K562 treated with DMSO at 1 percent for 4 hours (cell line): ENCODE measurements around the gene WFIKKN2. TPM values are rescaled to one million over a fixed set of nuclear protein-coding genes. Genes with fewer than 3 reads are reported as not detected.

Experiments used
- total RNA-seq: library from RNA; unstranded; fragments of 300-600 nt; gene quantifications from 2 replicates; pipeline ENCODE4 v1.2.3, GENCODE V29; 2022; ENCODE audit not compliant: insufficient read depth

Gene WFIKKN2, protein sequence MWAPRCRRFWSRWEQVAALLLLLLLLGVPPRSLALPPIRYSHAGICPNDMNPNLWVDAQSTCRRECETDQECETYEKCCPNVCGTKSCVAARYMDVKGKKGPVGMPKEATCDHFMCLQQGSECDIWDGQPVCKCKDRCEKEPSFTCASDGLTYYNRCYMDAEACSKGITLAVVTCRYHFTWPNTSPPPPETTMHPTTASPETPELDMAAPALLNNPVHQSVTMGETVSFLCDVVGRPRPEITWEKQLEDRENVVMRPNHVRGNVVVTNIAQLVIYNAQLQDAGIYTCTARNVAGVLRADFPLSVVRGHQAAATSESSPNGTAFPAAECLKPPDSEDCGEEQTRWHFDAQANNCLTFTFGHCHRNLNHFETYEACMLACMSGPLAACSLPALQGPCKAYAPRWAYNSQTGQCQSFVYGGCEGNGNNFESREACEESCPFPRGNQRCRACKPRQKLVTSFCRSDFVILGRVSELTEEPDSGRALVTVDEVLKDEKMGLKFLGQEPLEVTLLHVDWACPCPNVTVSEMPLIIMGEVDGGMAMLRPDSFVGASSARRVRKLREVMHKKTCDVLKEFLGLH
- not detected in 2 replicates for total RNA-seq

DNA sequence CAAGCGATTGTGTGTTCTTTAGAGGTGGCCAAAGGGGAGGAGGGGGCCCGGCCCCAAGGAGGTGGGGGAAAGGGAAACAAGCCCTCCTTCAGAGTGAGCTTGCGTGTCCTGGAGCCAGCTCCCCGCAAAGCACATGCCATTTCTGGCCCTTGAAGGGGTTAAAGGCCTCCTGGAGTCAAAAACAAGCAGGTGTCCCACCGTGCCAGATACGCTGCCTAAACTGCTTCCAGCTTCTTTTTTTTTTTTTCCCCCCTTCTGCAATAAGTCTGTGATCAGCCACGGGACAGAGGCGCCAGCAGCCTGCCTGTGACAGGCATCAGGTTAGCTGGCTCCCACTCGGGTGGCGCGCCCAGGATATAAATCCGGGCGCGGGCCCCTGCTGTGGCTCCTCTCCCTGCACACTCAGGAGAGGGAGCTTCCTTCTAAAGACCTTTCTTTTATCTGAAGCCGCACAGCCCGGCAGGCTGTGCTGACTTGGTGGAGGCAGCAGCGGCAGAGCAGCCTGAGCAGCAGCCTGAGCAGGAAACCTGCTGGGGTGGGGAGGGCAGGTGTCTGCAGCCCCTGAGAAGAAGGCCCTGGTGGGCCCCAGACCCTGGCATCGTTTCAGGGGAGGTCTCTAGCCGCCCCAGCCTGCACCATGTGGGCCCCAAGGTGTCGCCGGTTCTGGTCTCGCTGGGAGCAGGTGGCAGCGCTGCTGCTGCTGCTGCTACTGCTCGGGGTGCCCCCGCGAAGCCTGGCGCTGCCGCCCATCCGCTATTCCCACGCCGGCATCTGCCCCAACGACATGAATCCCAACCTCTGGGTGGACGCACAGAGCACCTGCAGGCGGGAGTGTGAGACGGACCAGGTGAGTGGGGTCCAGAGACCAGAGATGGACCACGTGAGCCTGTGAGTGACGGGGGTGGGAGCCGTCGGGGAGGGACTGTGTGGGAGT is at the start of gene WFIKKN2:
WFIKKN2 (plus strand) TSS at position 286 of the 934 bp plus-strand sequence; CDS start at position 638, 352 bp downstream.

DNA sequence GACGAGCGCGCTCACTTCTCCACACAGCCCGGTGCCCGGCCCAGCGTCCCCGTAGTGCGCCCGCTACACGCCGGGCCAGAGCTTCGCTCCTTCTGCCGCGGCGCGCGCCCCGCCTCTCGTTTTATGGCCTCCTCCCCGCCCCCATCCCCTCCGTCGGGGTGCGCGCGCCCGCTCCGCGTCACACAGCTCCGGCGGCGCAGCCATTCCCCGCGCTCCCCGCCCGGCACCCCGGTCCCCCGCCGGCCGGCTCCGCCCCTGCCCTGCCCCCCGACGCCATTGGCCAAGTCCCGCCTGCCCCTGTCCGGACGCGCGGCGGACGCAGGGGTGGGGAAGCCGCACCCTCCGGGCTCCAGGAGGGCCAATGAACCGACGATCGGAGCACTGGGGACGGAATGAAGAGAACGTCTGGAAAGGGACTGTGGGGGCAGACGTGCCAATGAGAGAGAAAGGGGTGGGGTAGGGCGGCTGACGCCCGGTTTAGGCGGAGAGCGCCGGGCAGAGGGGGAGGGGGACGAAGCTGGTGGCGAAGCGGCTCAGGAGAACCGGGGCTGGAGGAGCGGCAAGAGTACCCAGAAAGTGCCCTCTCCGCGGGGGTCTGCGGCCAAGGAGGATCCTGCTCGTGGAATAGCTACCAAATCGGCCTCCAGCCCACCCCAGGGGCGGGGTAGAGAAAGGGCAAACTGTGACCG is 31.0 kb downstream of the WFIKKN2 start, which contains the start of gene TOB1:
TOB1 (minus strand) TSS at position 94 of the 689 bp plus-strand sequence. CDS start 2,337 bp downstream, outside the sequence.

Other genes with a start within 250 kb of the WFIKKN2 start
- not detected in 2 replicates for gene ABCC3, start 200.7 kb upstream of the WFIKKN2 start, total RNA-seq
- 14.2 and 14.6 TPM in 2 replicates for gene ANKRD40, start 127.7 kb upstream of the WFIKKN2 start, total RNA-seq
- 78.6 and 121 TPM in 2 replicates for gene LUC7L3, start 116.0 kb upstream of the WFIKKN2 start, total RNA-seq
- not detected in 2 replicates for gene ANKRD40CL, start 68.1 kb upstream of the WFIKKN2 start, total RNA-seq
- 13.8 and 28.2 TPM in 2 replicates for gene TOB1, start 30.8 kb downstream of the WFIKKN2 start, total RNA-seq